Measurements from ENCODE around the gene KIF26B.

The KIF26B gene

GRCh38 chr1:245107776-245108114, 47.0 kb upstream of the KIF26B start:
- no peak for DNase-seq
- Histone ChIP-seq H3K36me3 (replicated peaks; ENCODE audit: insufficient read depth, low read length) (no peaks in the 10 kb centered on the region), H3K4me2 (ENCODE audit: low read depth, low read length) (no peak overlapping the region), H3K9me2 (replicated peaks; ENCODE audit: insufficient read depth, low read length) (no peaks in the 10 kb centered on the region), H3K27me3 (replicated peaks; ENCODE audit: insufficient read depth, low read length) (no peaks in the 10 kb centered on the region), H3K4me3 (ENCODE audit: low read length) (no peak overlapping the region), H3K9me3 (replicated peaks; ENCODE audit: insufficient read depth, low read length) (no peaks in the 10 kb centered on the region), H4K20me1 (ENCODE audit: insufficient read depth, low read length) (no peaks in the 10 kb centered on the region), H2AFZ (ENCODE audit: low read length) (no peak overlapping the region), H3K9ac (ENCODE audit: low read length) (no peak overlapping the region), H3F3A (ENCODE audit: insufficient read depth, low read length) (no peaks in the 10 kb centered on the region), H3K79me2 (ENCODE audit: low read length) (no peaks in the 10 kb centered on the region), H3K27ac (ENCODE audit: low read length) (no peak overlapping the region), H3K4me1 (ENCODE audit: low read length) (no peaks in the 10 kb centered on the region)
- TF ChIP-seq EZH2phosphoT487 (IDR thresholded peaks at IDR 0.05; ENCODE audit: low read length) (no peak), EZH2 (optimal IDR thresholded peaks at IDR 0.05; ENCODE audit: low read depth, low read length) (no peak), CTCF (IDR thresholded peaks at IDR 0.05; ENCODE audit: low read length) (no peak)

GRCh38 chr1:245108246-245108645, 46.5 kb upstream of the KIF26B start:
- no peak overlapping the region for H2AFZ ChIP-seq (ENCODE audit: low read length)
- H3K9ac ChIP-seq (ENCODE audit: low read length) = no peak overlapping the region
- no peak for DNase-seq
- H3K9me3 ChIP-seq (replicated peaks; ENCODE audit: insufficient read depth, low read length) = no peaks in the 10 kb centered on the region
- no peak overlapping the region for H3K4me3 ChIP-seq (ENCODE audit: low read length)
- H4K20me1 ChIP-seq (ENCODE audit: insufficient read depth, low read length) = no peaks in the 10 kb centered on the region
- TF ChIP-seq EZH2phosphoT487 (IDR thresholded peaks at IDR 0.05; ENCODE audit: low read length) (no peak), EZH2 (optimal IDR thresholded peaks at IDR 0.05; ENCODE audit: low read depth, low read length) (no peak), CTCF (IDR thresholded peaks at IDR 0.05; ENCODE audit: low read length) (no peak)
- H3K36me3 ChIP-seq (replicated peaks; ENCODE audit: insufficient read depth, low read length) = no peaks in the 10 kb centered on the region
- no peaks in the 10 kb centered on the region for H3K4me1 ChIP-seq (ENCODE audit: low read length)
- no peak overlapping the region for H3K4me2 ChIP-seq (ENCODE audit: low read depth, low read length)
- no peaks in the 10 kb centered on the region for H3K79me2 ChIP-seq (ENCODE audit: low read length)
- H3K9me2 ChIP-seq (replicated peaks; ENCODE audit: insufficient read depth, low read length) = no peaks in the 10 kb centered on the region
- no peaks in the 10 kb centered on the region for H3K27me3 ChIP-seq (replicated peaks; ENCODE audit: insufficient read depth, low read length)
- no peak overlapping the region for H3K27ac ChIP-seq (ENCODE audit: low read length)
- H3F3A ChIP-seq (ENCODE audit: insufficient read depth, low read length) = no peaks in the 10 kb centered on the region

- TF ChIP-seq EZH2 (optimal IDR thresholded peaks at IDR 0.05; ENCODE audit: low read depth, low read length) (no peak), CTCF (IDR thresholded peaks at IDR 0.05; ENCODE audit: low read length) (no peak), EZH2phosphoT487 (IDR thresholded peaks at IDR 0.05; ENCODE audit: low read length) (no peak)
- no peak overlapping the region for H3K4me2 ChIP-seq (ENCODE audit: low read depth, low read length)
Observed at GRCh38 chr1:245108909-245109308, 45.9 kb upstream of the KIF26B start.

More at GRCh38 chr1:245108909-245109308, 45.9 kb upstream of the KIF26B start:
- no peak for DNase-seq
- Histone ChIP-seq H2AFZ (ENCODE audit: low read length) (no peak overlapping the region), H3K27ac (ENCODE audit: low read length) (no peak overlapping the region), H4K20me1 (ENCODE audit: insufficient read depth, low read length) (no peaks in the 10 kb centered on the region), H3K4me1 (ENCODE audit: low read length) (no peaks in the 10 kb centered on the region), H3K36me3 (replicated peaks; ENCODE audit: insufficient read depth, low read length) (no peaks in the 10 kb centered on the region), H3F3A (ENCODE audit: insufficient read depth, low read length) (no peaks in the 10 kb centered on the region), H3K27me3 (replicated peaks; ENCODE audit: insufficient read depth, low read length) (no peaks in the 10 kb centered on the region), H3K9me3 (replicated peaks; ENCODE audit: insufficient read depth, low read length) (no peaks in the 10 kb centered on the region), H3K79me2 (ENCODE audit: low read length) (no peaks in the 10 kb centered on the region), H3K9ac (ENCODE audit: low read length) (no peak overlapping the region), H3K4me3 (ENCODE audit: low read length) (no peak overlapping the region), H3K9me2 (replicated peaks; ENCODE audit: insufficient read depth, low read length) (no peaks in the 10 kb centered on the region)

Data from MM.1S (cell line).